ENCODE measurements around the gene GIPR. TPM values are rescaled to one million over a fixed set of nuclear protein-coding genes. Genes with fewer than 3 reads are reported as not detected.
"Not testable (repeated sequence)": the region's sequence is repeated elsewhere in the genome, so short reads cannot be mapped to it uniquely, and the experiment has no call there.

The GIPR gene
- total RNA-seq, 1 donor from 2014 or later = 0.69 TPM

DNA sequence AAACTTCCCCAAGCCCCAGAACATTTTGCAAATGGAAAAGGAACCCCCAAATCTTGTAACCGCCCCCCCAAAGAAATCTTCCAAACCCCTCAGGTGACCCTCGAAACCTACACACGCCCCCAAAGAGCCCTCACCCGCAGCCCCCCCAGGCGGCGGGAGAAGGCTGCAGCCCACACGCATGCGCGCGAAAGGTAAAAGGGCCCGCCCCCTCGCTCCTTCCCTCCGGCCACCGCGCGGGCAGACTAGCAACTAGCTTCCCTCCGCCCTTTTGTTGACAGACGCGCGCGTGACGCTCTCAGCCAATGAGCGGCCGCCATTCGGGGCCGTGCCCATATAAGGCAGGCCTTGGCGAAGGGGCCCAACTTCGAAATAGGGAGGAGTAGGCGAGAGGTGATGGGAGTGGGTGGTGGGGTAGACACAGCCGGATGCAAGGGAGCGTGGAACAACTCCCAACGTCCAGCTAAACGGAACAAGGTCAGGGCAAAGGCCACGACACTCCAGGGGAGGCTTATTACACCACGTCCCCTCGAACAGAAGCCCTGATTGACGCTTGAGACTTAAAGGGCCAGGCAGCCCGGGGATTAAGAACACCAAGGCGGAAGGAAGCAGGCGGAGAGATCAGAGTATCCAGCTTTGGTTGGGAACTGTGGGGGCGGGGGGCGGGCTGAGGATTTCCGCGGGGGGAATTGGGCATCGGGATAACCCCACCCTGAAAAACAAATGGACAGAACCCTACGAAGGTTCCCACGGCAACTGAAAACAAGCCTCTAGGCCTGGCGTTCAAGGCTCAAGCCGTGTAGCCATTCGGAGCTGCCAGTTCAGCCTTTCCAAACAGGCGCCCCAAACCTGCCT, 49.3 kb downstream of the GIPR start:
- Mint-ChIP-seq H3K27me3 (no peaks in the 10 kb centered on the region), H3K36me3 (ENCODE audit: low read depth) (peaks cover 39% of the 10 kb centered on the region), H3K4me3 (peak overlapping the region; percentile 96), H3K27ac (peak overlapping the region; percentile 92), H3K9me3 (no peaks in the 10 kb centered on the region), H3K4me1 (peaks cover 35% of the 10 kb centered on the region)
- ChIA-PET CTCF (interaction anchor here (0.6 to 1.5 kb wide), 5 partner anchors 10 to 76 kb away, joined by 3 to 9 read pairs (median 4); partner anchors contain the start of genes QPCTL and SIX5), POLR2A (interaction anchor here (0.6 to 7.1 kb wide), 36 partner anchors 7 to 901 kb away, joined by 3 to 123 read pairs (median 4); partner anchors contain the start of genes CALM3, DMPK, DMWD and FBXO46)
- DNase-seq (peak; percentile 92), ATAC-seq (ENCODE audit: low read depth) (peak; percentile 95)
- TF ChIP-seq, protein P1, sequence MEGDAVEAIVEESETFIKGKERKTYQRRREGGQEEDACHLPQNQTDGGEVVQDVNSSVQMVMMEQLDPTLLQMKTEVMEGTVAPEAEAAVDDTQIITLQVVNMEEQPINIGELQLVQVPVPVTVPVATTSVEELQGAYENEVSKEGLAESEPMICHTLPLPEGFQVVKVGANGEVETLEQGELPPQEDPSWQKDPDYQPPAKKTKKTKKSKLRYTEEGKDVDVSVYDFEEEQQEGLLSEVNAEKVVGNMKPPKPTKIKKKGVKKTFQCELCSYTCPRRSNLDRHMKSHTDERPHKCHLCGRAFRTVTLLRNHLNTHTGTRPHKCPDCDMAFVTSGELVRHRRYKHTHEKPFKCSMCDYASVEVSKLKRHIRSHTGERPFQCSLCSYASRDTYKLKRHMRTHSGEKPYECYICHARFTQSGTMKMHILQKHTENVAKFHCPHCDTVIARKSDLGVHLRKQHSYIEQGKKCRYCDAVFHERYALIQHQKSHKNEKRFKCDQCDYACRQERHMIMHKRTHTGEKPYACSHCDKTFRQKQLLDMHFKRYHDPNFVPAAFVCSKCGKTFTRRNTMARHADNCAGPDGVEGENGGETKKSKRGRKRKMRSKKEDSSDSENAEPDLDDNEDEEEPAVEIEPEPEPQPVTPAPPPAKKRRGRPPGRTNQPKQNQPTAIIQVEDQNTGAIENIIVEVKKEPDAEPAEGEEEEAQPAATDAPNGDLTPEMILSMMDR (IDR thresholded peaks at IDR 0.05) = no peak
- intact Hi-C loops (cut with micrococcal nuclease) = loop anchor here (1.0 kb wide), 6 partner anchors 10 to 133 kb away; partner anchors contain the start of genes FBXO46, OPA3, QPCTL and SIX5

DNA sequence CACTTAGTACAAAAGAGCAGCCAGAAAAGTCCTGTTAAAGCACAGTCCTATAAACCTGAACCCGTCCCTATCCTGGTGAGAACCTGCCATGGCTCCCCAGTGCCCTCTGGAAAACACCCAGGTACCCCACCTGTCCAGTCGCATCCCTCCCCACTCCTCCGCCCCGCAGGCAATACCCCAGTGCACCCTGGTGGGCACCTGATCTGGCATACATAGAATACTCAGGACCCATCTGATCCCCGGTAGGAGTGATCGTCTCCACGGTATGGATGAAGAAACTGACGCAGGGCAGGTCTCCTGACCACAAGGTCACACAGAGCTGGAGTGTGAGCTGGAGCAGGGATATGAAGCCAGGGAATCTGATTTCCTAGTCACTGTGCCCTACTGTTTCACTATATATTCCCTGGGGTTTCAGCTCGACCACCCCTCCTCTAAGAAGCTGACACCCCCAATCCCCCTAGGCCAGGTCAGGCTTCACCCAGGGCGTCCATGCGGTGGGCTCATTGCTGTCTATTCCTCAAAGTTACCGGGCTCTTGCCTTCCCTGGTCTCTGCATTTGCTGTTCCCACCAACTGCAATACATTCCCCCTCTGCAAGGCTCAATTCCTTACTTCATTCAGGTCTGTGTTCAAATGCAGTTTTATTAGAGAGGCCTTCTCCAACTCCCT, 50.1 kb downstream of the GIPR start:
- Mint-ChIP-seq H3K4me1 (peaks cover 35% of the 10 kb centered on the region), H3K9me3 (no peaks in the 10 kb centered on the region), H3K36me3 (ENCODE audit: low read depth) (peaks cover 41% of the 10 kb centered on the region), H3K4me3 (peak overlapping the region; percentile 96), H3K27ac (peak overlapping the region; percentile 92), H3K27me3 (no peaks in the 10 kb centered on the region)
- intact Hi-C loops (cut with micrococcal nuclease) = loop anchor here (1.0 kb wide), 6 partner anchors 11 to 134 kb away; partner anchors contain the start of genes FBXO46, OPA3, QPCTL and SIX5
- DNase-seq = no peak
- POLR2A ChIA-PET = interaction anchor here (0.6 to 7.1 kb wide), 22 partner anchors 9 to 882 kb away, joined by 3 to 123 read pairs (median 5); partner anchors contain the start of genes CALM3, DMPK, DMWD and FBXO46
- no peak for ATAC-seq (ENCODE audit: low read depth)
- CTCF ChIA-PET = interaction anchor here (1.0 to 1.5 kb wide), 3 partner anchors 13 to 77 kb away, joined by 3 to 9 read pairs (median 5); partner anchors contain the start of gene QPCTL
- TF ChIP-seq, protein P1 (IDR thresholded peaks at IDR 0.05) = no peak

DNA sequence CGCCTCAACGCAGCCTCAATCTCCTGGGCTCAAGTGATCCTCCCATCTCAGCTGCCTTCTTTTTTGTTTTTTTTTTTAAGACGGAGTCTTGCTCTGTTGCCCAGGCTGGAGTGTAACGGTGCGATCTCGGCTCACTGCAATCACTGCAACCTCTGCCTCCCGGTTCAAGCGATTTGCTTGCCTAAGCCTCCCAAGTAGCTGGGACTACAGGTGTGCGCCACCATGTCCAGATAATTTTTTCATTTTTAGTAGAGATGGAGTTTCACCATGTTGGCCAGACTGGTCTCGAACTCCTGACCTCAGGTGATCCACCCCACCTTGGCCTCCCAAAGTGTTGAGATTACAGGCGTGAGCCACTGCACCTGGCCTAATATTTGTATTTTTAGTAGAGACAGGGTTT, 52.0 kb downstream of the GIPR start:
- peaks cover 52% of the 10 kb centered on the region for H3K36me3 Mint-ChIP-seq (ENCODE audit: low read depth)
- ATAC-seq (ENCODE audit: low read depth); H3K27me3 Mint-ChIP-seq; DNase-seq; H3K27ac Mint-ChIP-seq; intact Hi-C loops (cut with micrococcal nuclease); H3K4me3 Mint-ChIP-seq; CTCF ChIA-PET; H3K9me3 Mint-ChIP-seq: not testable (repeated sequence)
- peaks cover 29% of the 10 kb centered on the region for H3K4me1 Mint-ChIP-seq
- POLR2A ChIA-PET = interaction anchor here (0.8 to 1.0 kb wide), 2 partner anchors 11 to 13 kb away, joined by 5 read pairs; partner anchors contain the start of gene FBXO46

DNA sequence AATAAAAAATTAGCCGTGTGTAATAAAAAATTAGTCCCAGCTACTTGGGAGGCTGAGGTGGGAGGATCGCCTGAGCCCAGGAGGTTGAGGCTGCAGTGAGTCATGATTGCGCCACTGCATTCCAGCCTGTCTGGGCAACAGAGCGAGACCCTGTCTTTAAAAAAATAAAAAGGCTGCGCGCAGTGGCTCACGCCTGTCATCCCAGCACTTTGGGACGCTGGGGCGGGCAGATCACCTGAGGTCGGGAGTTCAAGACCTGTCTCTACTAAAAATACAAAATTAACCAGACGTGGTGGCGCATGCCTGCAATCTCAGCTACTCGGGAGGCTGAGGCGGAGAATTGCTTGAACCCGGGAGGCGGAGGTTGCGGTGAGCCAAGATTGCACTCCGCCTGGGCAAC, 60.7 kb downstream of the GIPR start:
- H3K36me3 Mint-ChIP-seq (ENCODE audit: low read depth) = peaks cover 29% of the 10 kb centered on the region
- CTCF ChIA-PET; H3K4me3 Mint-ChIP-seq; H3K9me3 Mint-ChIP-seq; DNase-seq; H3K27me3 Mint-ChIP-seq; ATAC-seq (ENCODE audit: low read depth); intact Hi-C loops (cut with micrococcal nuclease); H3K27ac Mint-ChIP-seq: not testable (repeated sequence)
- POLR2A ChIA-PET = interaction anchor here (3.3 kb wide), 1 partner anchor 11 kb away, joined by 59 read pairs; no protein-coding TSS in a partner anchor
- peaks cover 25% of the 10 kb centered on the region for H3K4me1 Mint-ChIP-seq

DNA sequence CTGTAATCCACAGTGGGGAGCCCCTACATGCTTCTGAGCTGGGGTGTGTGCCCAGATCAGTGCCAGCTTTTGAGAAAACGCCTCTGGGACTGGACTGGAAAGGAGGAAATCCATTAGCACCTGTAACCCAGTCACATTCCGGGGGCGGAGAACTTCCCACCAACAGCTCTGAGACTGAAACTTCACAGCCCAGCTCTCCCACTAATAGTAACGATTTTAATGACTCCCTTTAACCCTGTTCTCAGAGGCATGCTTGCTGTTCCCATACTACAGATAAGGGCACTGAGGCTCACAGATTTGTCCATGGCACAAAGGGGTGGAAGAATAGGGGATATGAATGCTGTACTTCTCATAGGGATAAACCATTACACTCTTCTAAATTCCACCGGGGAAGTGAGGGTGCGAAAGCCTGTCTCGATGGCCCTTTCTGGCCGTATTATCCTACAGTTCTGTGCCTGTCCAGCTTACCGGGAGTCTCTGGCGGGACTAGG, 61.8 kb downstream of the GIPR start:
- Mint-ChIP-seq H3K4me1 (peaks cover 25% of the 10 kb centered on the region), H3K27me3 (no peaks in the 10 kb centered on the region), H3K36me3 (ENCODE audit: low read depth) (peaks cover 22% of the 10 kb centered on the region), H3K4me3 (peak overlapping the region; percentile 95), H3K9me3 (no peaks in the 10 kb centered on the region), H3K27ac (peak overlapping the region; percentile 93)
- POLR2A ChIA-PET = interaction anchor here (0.9 to 3.3 kb wide), 10 partner anchors 12 to 146 kb away, joined by 3 to 59 read pairs (median 8); partner anchors contain the start of genes OPA3, QPCTL, SIX5 and SNRPD2
- DNase-seq (no peak), ATAC-seq (ENCODE audit: low read depth) (no peak)
- intact Hi-C loops (cut with micrococcal nuclease) = loop anchor here (1.0 to 2.0 kb wide), 6 partner anchors 13 to 157 kb away; partner anchors contain the start of genes DMWD, IRF2BP1 and QPCTL
- CTCF ChIA-PET = interaction anchor here (0.9 to 2.2 kb wide), 2 partner anchors 37 to 39 kb away, joined by 4 to 9 read pairs; partner anchors contain the start of genes QPCTL and SIX5
- TF ChIP-seq, protein P1 (IDR thresholded peaks at IDR 0.05) = no peak

All from activated B cell treated with CpG ODN at 0.5 μM for 24 hours (primary cell).